Measurements from ENCODE around the gene ZNF32. TPM values are rescaled to one million over a fixed set of nuclear protein-coding genes. Genes with fewer than 3 reads are reported as not detected.

The ZNF32 gene
- total and polyA plus RNA-seq, 2 of the 4 experiments (the other 2 are of a cell fraction) = 30.1 to 31.2 TPM

GRCh38 chr10:43671659-43672531, 23.2 kb upstream of the ZNF32 start (continued):
- TF ChIP-seq BHLHE40 (IDR thresholded peaks at IDR 0.05; ENCODE audit: low read depth, low read length) = no peak

- in situ Hi-C loops (cut with MboI; ENCODE audit: low sequenced_read_pairs) = no loop called here
- Histone ChIP-seq H2AFZ (replicated peaks; ENCODE audit: low read length, poor library complexity) (no peak overlapping the region), H3K4ac (ENCODE audit: low read depth, low read length) (no peak overlapping the region), H2AK9ac (replicated peaks; ENCODE audit: low read depth, low read length, poor library complexity) (no peak overlapping the region), H3K4me3 (ENCODE audit: insufficient read depth, low read depth, low read length) (no peak overlapping the region), H3K9me1 (ENCODE audit: insufficient read depth, low read length) (no peaks in the 10 kb centered on the region), H4K91ac (ENCODE audit: insufficient read depth, low read depth, low read length) (no peak overlapping the region), H3K9me3 (ENCODE audit: control insufficient read depth, insufficient read depth, low read length) (no peaks in the 10 kb centered on the region), H3K14ac (replicated peaks; ENCODE audit: low read depth, low read length) (no peak overlapping the region), H3K56ac (ENCODE audit: extremely low read depth, insufficient read depth, low read length) (no peak overlapping the region), H2AK5ac (ENCODE audit: low read depth, low read length) (no peak overlapping the region), H3K36me3 (ENCODE audit: control insufficient read depth, insufficient read depth, low read length) (no peaks in the 10 kb centered on the region), H2BK20ac (ENCODE audit: low read depth, low read length) (no peak overlapping the region), H2BK15ac (ENCODE audit: low read depth, low read length) (no peak overlapping the region), H3K27ac (ENCODE audit: insufficient read depth, low read length) (no peak overlapping the region), H3K9ac (ENCODE audit: low read depth, low read length) (no peak overlapping the region), H3K79me1 (ENCODE audit: low read depth in 1 of 2, low read length in 2 of 2) (no peaks in the 10 kb centered on the region), H2BK120ac (ENCODE audit: low read depth, low read length) (no peak overlapping the region), H4K8ac (ENCODE audit: low read depth in 2 of 2, low read length in 2 of 2) (no peak overlapping the region), H4K20me1 (ENCODE audit: insufficient read depth, low read length) (no peaks in the 10 kb centered on the region), H3K27me3 (ENCODE audit: control insufficient read depth, insufficient read depth, low read length) (peaks cover 2% of the 10 kb centered on the region; the same call in 1 of the 2 replicates), H3K18ac (ENCODE audit: low read depth, low read length) (no peak overlapping the region), H3K4me2 (ENCODE audit: low read depth, low read length) (no peak overlapping the region), H3K4me1 (ENCODE audit: control insufficient read depth, insufficient read depth, low read length) (peaks cover 2% of the 10 kb centered on the region; the same call in 1 of the 2 replicates), H2BK5ac (ENCODE audit: low read depth, low read length, poor library complexity, severe bottlenecking) (no peak overlapping the region), H4K5ac (ENCODE audit: low read depth, low read length) (no peak overlapping the region), H3K23ac (ENCODE audit: low read depth, low read length) (no peak overlapping the region)
- no TSS peak for BruUV-seq (replicated peaks)
- WGBS, 2 experiments (ENCODE audit: extremely low coverage in 2 of 2, insufficient read length in 1 of 2) = 65% methylated on average over 2 of the region's 3 CpGs; no CpG with 5 or more reads in 1 of the 2 experiments
- TF ChIP-seq BHLHE40 (IDR thresholded peaks at IDR 0.05; ENCODE audit: low read depth, low read length) (no peak), CHD1 (IDR thresholded peaks at IDR 0.05; ENCODE audit: low read depth, low read length) (no peak), RCOR1 (IDR thresholded peaks at IDR 0.05; ENCODE audit: insufficient replicate concordance, low read length) (no peak), SMC3 (IDR thresholded peaks at IDR 0.05; ENCODE audit: low read depth, low read length) (no peak), CEBPB (IDR thresholded peaks at IDR 0.05; ENCODE audit: low read depth, low read length) (no peak), MAZ (IDR thresholded peaks at IDR 0.05; ENCODE audit: borderline replicate concordance, low read depth, low read length) (no peak), FOS (IDR thresholded peaks at IDR 0.05; ENCODE audit: low read depth, low read length) (no peak), USF2 (IDR thresholded peaks at IDR 0.05; ENCODE audit: low read depth, low read length) (no peak)
- TF ChIP-seq, protein P1, sequence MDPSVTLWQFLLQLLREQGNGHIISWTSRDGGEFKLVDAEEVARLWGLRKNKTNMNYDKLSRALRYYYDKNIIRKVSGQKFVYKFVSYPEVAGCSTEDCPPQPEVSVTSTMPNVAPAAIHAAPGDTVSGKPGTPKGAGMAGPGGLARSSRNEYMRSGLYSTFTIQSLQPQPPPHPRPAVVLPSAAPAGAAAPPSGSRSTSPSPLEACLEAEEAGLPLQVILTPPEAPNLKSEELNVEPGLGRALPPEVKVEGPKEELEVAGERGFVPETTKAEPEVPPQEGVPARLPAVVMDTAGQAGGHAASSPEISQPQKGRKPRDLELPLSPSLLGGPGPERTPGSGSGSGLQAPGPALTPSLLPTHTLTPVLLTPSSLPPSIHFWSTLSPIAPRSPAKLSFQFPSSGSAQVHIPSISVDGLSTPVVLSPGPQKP (IDR thresholded peaks at IDR 0.05; ENCODE audit: borderline replicate concordance, low read depth, low read length) = no peak
- TF ChIP-seq, protein P2, sequence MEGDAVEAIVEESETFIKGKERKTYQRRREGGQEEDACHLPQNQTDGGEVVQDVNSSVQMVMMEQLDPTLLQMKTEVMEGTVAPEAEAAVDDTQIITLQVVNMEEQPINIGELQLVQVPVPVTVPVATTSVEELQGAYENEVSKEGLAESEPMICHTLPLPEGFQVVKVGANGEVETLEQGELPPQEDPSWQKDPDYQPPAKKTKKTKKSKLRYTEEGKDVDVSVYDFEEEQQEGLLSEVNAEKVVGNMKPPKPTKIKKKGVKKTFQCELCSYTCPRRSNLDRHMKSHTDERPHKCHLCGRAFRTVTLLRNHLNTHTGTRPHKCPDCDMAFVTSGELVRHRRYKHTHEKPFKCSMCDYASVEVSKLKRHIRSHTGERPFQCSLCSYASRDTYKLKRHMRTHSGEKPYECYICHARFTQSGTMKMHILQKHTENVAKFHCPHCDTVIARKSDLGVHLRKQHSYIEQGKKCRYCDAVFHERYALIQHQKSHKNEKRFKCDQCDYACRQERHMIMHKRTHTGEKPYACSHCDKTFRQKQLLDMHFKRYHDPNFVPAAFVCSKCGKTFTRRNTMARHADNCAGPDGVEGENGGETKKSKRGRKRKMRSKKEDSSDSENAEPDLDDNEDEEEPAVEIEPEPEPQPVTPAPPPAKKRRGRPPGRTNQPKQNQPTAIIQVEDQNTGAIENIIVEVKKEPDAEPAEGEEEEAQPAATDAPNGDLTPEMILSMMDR (conservative IDR thresholded peaks at IDR 0.05; ENCODE audit: low read depth, low read length) = no peak
- POLR2A ChIA-PET (ENCODE audit: unreplicated experiment) = no interaction called here
- dilution Hi-C loops (cut with HindIII; ENCODE audit: low sequenced_read_pairs, unreplicated experiment) = no loop called here
- intact Hi-C loops (cut with micrococcal nuclease) = no loop called here
- no peak for ATAC-seq (ENCODE audit: low read depth)
- DNase-seq = no peak
- CTCF ChIA-PET = no interaction called here
Measured at GRCh38 chr10:43669386-43669785, 20.7 kb upstream of the ZNF32 start.
